HG03175 (cell line): ENCODE data around the gene CELF2.
A peak's percentile ranks its signal among the peaks of the same experiment; 100 is the strongest.
"Not testable (repeated sequence)": the region's sequence is repeated elsewhere in the genome, so short reads cannot be mapped to it uniquely, and the experiment has no call there.

Experiments
- ATAC-seq: cut with Tn5 transposase; IDR thresholded peaks from one replicate; pipeline ENCODE4 v1.9.1; 2021; ENCODE audit warnings: mild to moderate bottlenecking, moderate library complexity; ENCODE audit not compliant: unreplicated experiment

Gene CELF2

GRCh38 chr10:11335167-11335652 lies 317.5 kb downstream of the CELF2 start:
- ATAC-seq = no peak

- no peak for ATAC-seq
Observed at GRCh38 chr10:11335881-11336430, 318.3 kb downstream of the CELF2 start.

GRCh38 chr10:11336722-11337162 lies 319.1 kb downstream of the CELF2 start:
- ATAC-seq = no peak

GRCh38 chr10:11337516-11337915 lies 319.8 kb downstream of the CELF2 start:
- ATAC-seq = no peak

GRCh38 chr10:11338160-11338844 lies 320.6 kb downstream of the CELF2 start:
- no peak for ATAC-seq

- ATAC-seq = no peak
Observed at GRCh38 chr10:11339013-11339412, 321.3 kb downstream of the CELF2 start.

GRCh38 chr10:11339660-11340059 lies 322.0 kb downstream of the CELF2 start:
- no peak for ATAC-seq

- ATAC-seq = no peak
Observed at GRCh38 chr10:11341283-11341960, 323.8 kb downstream of the CELF2 start.

GRCh38 chr10:11344081-11344480 lies 326.4 kb downstream of the CELF2 start:
- no peak for ATAC-seq

GRCh38 chr10:11344550-11344949 lies 326.9 kb downstream of the CELF2 start:
- ATAC-seq = no peak

- ATAC-seq = peak; percentile 78
Observed at GRCh38 chr10:11345224-11346054, 327.8 kb downstream of the CELF2 start.

- not testable (repeated sequence) for ATAC-seq
Observed at GRCh38 chr10:11347580-11347979, 329.9 kb downstream of the CELF2 start.

- ATAC-seq = no peak
Observed at GRCh38 chr10:11351801-11352200, 334.1 kb downstream of the CELF2 start.

- ATAC-seq = no peak
Observed at GRCh38 chr10:11353006-11353896, 335.6 kb downstream of the CELF2 start.

GRCh38 chr10:11354823-11355222 lies 337.2 kb downstream of the CELF2 start:
- no peak for ATAC-seq

- ATAC-seq = no peak
Observed at GRCh38 chr10:11355592-11355991, 337.9 kb downstream of the CELF2 start.

- ATAC-seq = no peak
Observed at GRCh38 chr10:11357439-11357838, 339.8 kb downstream of the CELF2 start.

GRCh38 chr10:11358011-11358410 lies 340.3 kb downstream of the CELF2 start:
- ATAC-seq = no peak

GRCh38 chr10:11358923-11359575 lies 341.4 kb downstream of the CELF2 start:
- no peak for ATAC-seq

GRCh38 chr10:11359869-11360268 lies 342.2 kb downstream of the CELF2 start:
- no peak for ATAC-seq
